Measurements from ENCODE around the gene MAGEL2.

MAGEL2 gene

GRCh38 chr15:23594252-23594770 lies 53.4 kb downstream of the MAGEL2 start:
- no peaks in the 10 kb centered on the region for H3K9me3 ChIP-seq
- DNase-seq (ENCODE audit: low spot score in 2 of 2) = no peak
- H3K27me3 ChIP-seq (ENCODE audit: low read depth) = no peaks in the 10 kb centered on the region
- no peaks in the 10 kb centered on the region for H3K36me3 ChIP-seq (replicated peaks)
- in situ Hi-C loops (cut with MboI; ENCODE audit: low sequenced_read_pairs) = no loop called here
- H3K4me1 ChIP-seq = no peaks in the 10 kb centered on the region
- no peak overlapping the region for H3K4me3 ChIP-seq
